ENCODE results near the gene ADGRF4. TPM values are rescaled to one million over a fixed set of nuclear protein-coding genes. Genes with fewer than 3 reads are reported as not detected.

ADGRF4 gene
- total and polyA plus RNA-seq, 2 donors (not counting 1 experiment from before 2014, with no cell fraction given): not detected

DNA sequence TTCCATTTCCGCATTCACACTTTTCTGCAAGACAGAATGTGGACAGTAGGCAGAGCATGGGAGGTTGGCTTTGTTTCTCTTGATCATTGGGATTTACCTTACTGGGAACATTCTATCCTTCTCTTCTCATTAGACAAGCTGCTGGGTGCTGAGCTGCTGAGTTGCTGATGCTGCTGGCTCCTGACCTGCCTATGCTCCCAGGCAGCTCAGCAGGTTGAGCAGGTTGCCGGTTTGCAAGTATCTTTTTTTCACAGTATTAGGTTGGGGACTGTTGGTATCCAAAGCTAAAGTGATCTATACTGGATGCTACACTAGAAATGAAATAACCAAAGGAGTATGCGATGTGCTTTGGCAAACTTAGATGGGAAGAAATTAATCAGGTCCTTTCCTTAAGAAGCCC, 23.7 kb upstream of the ADGRF4 start:
- Mint-ChIP-seq H3K4me3 (no peak overlapping the region), H3K27ac (no peak overlapping the region), H3K9me3 (ENCODE audit: insufficient read depth) (no peaks in the 10 kb centered on the region), H3K27me3 (peaks cover 5% of the 10 kb centered on the region), H3K4me1 (no peaks in the 10 kb centered on the region)
- H2AFZ ChIP-seq (ENCODE audit: insufficient read depth, low read depth, low read length, poor library complexity, severe bottlenecking): no peak overlapping the region
- DNase-seq (no peak), ATAC-seq (ENCODE audit: low read depth) (no peak)
- H3K4me1 ChIP-seq (ENCODE audit: control insufficient read depth in 2 of 2, insufficient read depth in 2 of 2, low read length in 2 of 2): no peaks in the 10 kb centered on the region
- intact Hi-C loops (cut with micrococcal nuclease): no loop called here
- peaks cover 0 to 7% (median 1%) of the 10 kb centered on the region in 4 experiments for H3K27me3 ChIP-seq (replicated peaks in 1 of 4; ENCODE audit: control extremely low read depth in 1 of 4, control insufficient read depth in 3 of 4, insufficient read depth in 4 of 4, low read length in 3 of 4)
- no peak overlapping the region for H3K4me3 ChIP-seq (ENCODE audit: control extremely low read depth in 1 of 5, extremely low read depth in 1 of 5, insufficient read depth in 1 of 5, low read depth in 2 of 5, low read length in 4 of 5)
- H3K4me2 ChIP-seq (replicated peaks; ENCODE audit: low read depth, low read length, poor library complexity, severe bottlenecking): no peak overlapping the region
- CTCF ChIA-PET: no interaction called here
- H3K36me3 ChIP-seq (replicated peaks in 1 of 2; ENCODE audit: control extremely low read depth in 1 of 2, control insufficient read depth in 1 of 2, extremely low read depth in 1 of 2, insufficient read depth in 2 of 2, low read length in 1 of 2): no peaks in the 10 kb centered on the region
- no peak for TF ChIP-seq EZH2 (IDR thresholded peaks at IDR 0.05; ENCODE audit: borderline replicate concordance, insufficient read depth, low read depth, low read length, poor library complexity, severe bottlenecking)
- TF ChIP-seq, protein P1, sequence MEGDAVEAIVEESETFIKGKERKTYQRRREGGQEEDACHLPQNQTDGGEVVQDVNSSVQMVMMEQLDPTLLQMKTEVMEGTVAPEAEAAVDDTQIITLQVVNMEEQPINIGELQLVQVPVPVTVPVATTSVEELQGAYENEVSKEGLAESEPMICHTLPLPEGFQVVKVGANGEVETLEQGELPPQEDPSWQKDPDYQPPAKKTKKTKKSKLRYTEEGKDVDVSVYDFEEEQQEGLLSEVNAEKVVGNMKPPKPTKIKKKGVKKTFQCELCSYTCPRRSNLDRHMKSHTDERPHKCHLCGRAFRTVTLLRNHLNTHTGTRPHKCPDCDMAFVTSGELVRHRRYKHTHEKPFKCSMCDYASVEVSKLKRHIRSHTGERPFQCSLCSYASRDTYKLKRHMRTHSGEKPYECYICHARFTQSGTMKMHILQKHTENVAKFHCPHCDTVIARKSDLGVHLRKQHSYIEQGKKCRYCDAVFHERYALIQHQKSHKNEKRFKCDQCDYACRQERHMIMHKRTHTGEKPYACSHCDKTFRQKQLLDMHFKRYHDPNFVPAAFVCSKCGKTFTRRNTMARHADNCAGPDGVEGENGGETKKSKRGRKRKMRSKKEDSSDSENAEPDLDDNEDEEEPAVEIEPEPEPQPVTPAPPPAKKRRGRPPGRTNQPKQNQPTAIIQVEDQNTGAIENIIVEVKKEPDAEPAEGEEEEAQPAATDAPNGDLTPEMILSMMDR (IDR thresholded peaks at IDR 0.05): no peak
- H3K9me3 ChIP-seq (ENCODE audit: control extremely low read depth in 1 of 3, control insufficient read depth in 2 of 3, insufficient read depth in 1 of 3, low read length in 2 of 3): no peaks in the 10 kb centered on the region
- no peak overlapping the region for H3K9ac ChIP-seq (ENCODE audit: low read length)
- no peak overlapping the region for H3K27ac ChIP-seq (ENCODE audit: low read length in 2 of 2)
- no peaks in the 10 kb centered on the region for H3K79me2 ChIP-seq (ENCODE audit: control insufficient read depth, insufficient read depth, low read length)
- no peaks in the 10 kb centered on the region for H4K20me1 ChIP-seq (ENCODE audit: control insufficient read depth, insufficient read depth, low read length, poor library complexity, severe bottlenecking)
- no CpG with 5 or more reads among the region's 3 CpGs for WGBS (ENCODE audit: insufficient coverage)
- POLR2A ChIA-PET: no interaction called here

GRCh38 chr6:47677381-47678100, 20.8 kb upstream of the ADGRF4 start:
- no peaks in the 10 kb centered on the region for H3K4me1 ChIP-seq (ENCODE audit: control insufficient read depth in 2 of 2, insufficient read depth in 2 of 2, low read length in 2 of 2)
- Mint-ChIP-seq H3K27me3 (peaks cover 2% of the 10 kb centered on the region), H3K27ac (no peak overlapping the region), H3K4me1 (no peaks in the 10 kb centered on the region), H3K9me3 (ENCODE audit: insufficient read depth) (no peaks in the 10 kb centered on the region), H3K4me3 (no peak overlapping the region)
- no peak for ATAC-seq (ENCODE audit: low read depth)
- no peaks in the 10 kb centered on the region for H3K9me3 ChIP-seq (ENCODE audit: control extremely low read depth in 1 of 3, control insufficient read depth in 2 of 3, insufficient read depth in 1 of 3, low read length in 2 of 3)
- no peak for TF ChIP-seq EZH2 (IDR thresholded peaks at IDR 0.05; ENCODE audit: borderline replicate concordance, insufficient read depth, low read depth, low read length, poor library complexity, severe bottlenecking)
- TF ChIP-seq, protein P1 (IDR thresholded peaks at IDR 0.05): no peak
- no peak overlapping the region for H3K9ac ChIP-seq (ENCODE audit: low read length)
- H3K79me2 ChIP-seq (ENCODE audit: control insufficient read depth, insufficient read depth, low read length): no peaks in the 10 kb centered on the region
- peaks cover 0 to 7% (median 0%) of the 10 kb centered on the region in 4 experiments for H3K27me3 ChIP-seq (replicated peaks in 1 of 4; ENCODE audit: control extremely low read depth in 1 of 4, control insufficient read depth in 3 of 4, insufficient read depth in 4 of 4, low read length in 3 of 4)
- no peak overlapping the region for H3K4me2 ChIP-seq (replicated peaks; ENCODE audit: low read depth, low read length, poor library complexity, severe bottlenecking)
- intact Hi-C loops (cut with micrococcal nuclease): no loop called here
- no peak for DNase-seq
- H2AFZ ChIP-seq (ENCODE audit: insufficient read depth, low read depth, low read length, poor library complexity, severe bottlenecking): no peak overlapping the region
- 100% methylated on average over 3 of the region's 4 CpGs for WGBS (ENCODE audit: insufficient coverage)
- H4K20me1 ChIP-seq (ENCODE audit: control insufficient read depth, insufficient read depth, low read length, poor library complexity, severe bottlenecking): no peaks in the 10 kb centered on the region
- ChIA-PET POLR2A (no interaction called here), CTCF (no interaction called here)
- H3K27ac ChIP-seq (ENCODE audit: low read length in 2 of 2): no peak overlapping the region
- H3K36me3 ChIP-seq (replicated peaks in 1 of 2; ENCODE audit: control extremely low read depth in 1 of 2, control insufficient read depth in 1 of 2, extremely low read depth in 1 of 2, insufficient read depth in 2 of 2, low read length in 1 of 2): no peaks in the 10 kb centered on the region
- H3K4me3 ChIP-seq (ENCODE audit: control extremely low read depth in 1 of 5, extremely low read depth in 1 of 5, insufficient read depth in 1 of 5, low read depth in 2 of 5, low read length in 4 of 5): no peak overlapping the region
